ENCODE data around the gene C14orf180.
A peak's percentile ranks its signal among the peaks of the same experiment; 100 is the strongest.

The C14orf180 gene

DNA sequence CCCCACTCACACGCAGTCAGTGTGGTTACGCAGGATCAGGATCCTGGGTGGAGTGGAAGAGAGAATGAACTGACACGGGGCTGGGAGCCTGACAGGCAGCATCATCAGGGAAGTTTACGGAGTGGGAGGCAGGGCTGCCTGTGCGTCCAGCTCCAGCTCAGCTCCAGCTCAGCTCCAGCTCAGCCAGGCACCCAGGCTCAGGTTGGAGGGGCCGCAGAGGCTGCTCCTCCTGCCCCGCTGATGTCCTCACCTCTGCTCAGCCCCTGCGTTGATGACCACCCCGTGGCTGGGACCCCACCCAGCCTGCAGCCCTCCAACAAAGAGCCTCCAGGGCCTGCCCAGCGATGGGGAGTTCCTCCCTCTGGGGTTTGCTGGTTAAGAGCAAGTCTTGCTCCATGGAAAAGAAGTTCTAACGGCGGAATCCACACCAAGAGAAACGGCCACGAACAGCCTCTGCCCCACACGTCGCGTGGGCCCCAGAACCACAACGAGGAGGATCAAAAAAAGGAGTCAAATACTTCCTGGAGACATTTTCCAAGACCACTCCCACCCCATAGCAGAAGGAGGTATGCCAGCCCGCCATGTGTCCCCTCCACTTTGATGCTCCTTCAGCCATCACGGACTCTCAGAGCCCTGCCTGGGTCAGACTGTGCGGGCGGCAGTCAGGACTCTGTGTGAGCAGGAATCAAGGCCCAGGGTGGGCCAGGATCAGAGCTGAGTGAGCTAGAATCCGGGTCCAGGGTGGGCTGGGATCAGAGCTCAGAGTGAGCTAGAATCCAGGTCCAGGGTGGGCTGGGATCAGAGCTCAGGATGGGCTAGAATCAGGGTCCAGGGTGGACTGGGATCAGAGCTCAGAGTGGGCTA lies 17.7 kb upstream of the C14orf180 start:
- no peak for DNase-seq (ENCODE audit: low read depth in 2 of 2)

- no peak for DNase-seq (ENCODE audit: low read depth in 2 of 2)
Measured at GRCh38 chr14:104562606-104563005, 17.0 kb upstream of the C14orf180 start.

DNA sequence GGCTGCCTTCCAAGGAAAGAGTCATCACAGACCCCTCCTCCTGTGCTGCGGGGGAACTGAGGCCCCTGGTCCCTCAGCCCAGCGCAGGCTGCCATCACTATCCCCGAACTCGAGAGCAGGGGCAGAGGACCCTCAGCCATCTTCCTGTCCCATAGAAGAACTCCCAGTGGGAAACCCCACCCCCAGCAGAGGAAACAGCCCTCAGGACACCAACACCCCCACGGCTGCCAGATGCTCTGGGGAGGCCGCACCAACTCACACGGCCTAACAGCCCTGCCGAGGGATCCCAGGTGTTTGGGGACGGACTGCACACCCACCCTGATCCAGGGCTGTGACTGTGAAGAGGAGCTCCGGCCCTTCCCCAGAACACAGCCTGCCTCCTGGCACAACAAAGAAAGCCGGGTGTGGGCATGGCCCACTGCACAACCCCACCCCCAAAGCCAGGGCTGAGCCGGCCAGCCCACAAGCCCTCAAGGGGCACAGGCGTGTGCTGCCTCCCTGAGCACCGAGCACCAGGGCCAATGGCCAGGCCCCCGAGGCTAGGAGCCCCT lies 16.3 kb upstream of the C14orf180 start:
- DNase-seq (ENCODE audit: low read depth in 2 of 2): no peak

- peak; percentile 22 to 33 for DNase-seq (ENCODE audit: low read depth in 2 of 2)
Measured at GRCh38 chr14:104563742-104564615, 15.6 kb upstream of the C14orf180 start.

GRCh38 chr14:104564744-104565679 lies 14.6 kb upstream of the C14orf180 start:
- no peak for DNase-seq (ENCODE audit: low read depth in 2 of 2)

GRCh38 chr14:104567141-104567956 lies 12.2 kb upstream of the C14orf180 start:
- no peak for DNase-seq (ENCODE audit: low read depth in 2 of 2)

GRCh38 chr14:104567957-104568225 lies 11.7 kb upstream of the C14orf180 start:
- no peak for DNase-seq (ENCODE audit: low read depth in 2 of 2)

DNA sequence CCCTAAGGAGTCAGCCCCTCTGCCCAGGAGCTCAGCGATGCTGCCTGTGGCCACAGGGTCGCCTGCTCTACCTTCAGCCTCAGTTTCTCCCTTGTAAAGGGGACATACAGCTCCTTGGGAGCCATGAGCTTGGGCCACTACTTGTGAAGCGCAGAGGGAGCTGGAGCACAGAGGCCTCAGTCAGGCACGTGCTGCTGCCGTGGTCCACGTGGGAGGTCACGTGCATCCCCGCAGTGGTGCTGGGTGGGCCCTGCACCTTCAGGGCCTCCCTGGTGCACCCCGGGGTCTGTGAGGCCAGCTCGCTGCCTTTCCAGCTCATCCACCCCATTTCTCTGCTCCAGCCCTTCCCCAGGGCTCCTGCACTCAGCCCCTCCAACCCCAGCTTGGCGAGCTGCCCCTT lies 10.9 kb upstream of the C14orf180 start:
- DNase-seq (ENCODE audit: low read depth in 2 of 2): no peak

DNA sequence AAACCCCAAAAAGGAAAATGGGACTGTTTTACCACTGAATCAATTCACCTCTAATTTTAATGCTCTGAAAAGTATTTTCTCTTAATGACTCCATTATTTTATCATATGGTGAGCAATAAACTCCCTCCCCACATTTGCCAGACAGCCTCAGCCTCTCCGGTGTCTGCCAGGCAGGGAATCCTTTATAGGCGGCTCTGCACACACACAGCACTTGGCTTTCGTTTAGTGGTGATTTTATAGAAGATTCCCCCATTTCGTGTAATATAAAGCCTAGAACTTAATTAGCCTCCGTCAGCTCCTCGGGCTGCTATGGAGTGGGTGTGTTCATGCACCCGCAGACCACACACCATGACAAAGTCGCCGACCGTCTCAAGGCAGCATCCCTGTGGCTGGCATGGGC lies 10.1 kb upstream of the C14orf180 start:
- DNase-seq (ENCODE audit: low read depth in 2 of 2): no peak

GRCh38 chr14:104571246-104571645 lies 8.3 kb upstream of the C14orf180 start:
- no peak for DNase-seq (ENCODE audit: low read depth in 2 of 2)

- DNase-seq (ENCODE audit: low read depth in 2 of 2): no peak
Measured at GRCh38 chr14:104572024-104572626, 7.4 kb upstream of the C14orf180 start.

DNA sequence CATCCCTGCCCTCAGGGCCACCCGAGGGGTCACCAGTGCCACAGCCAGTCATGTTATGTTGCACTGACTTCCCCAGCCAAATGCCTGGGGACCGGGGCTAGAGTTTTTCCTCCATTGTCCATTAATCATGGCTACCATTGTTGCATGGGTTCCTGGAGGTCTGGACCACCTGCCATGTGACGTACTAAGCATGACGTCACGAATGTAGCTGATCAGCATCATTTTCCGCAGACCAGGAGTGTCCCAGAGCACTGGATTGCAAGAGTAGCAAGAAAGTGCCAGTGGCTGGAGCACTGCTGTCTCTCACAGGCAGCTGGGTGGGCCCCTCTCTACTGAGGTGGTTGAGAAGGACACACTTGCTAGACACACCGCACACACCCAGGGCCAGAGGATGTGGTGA lies 6.9 kb upstream of the C14orf180 start:
- DNase-seq (ENCODE audit: low read depth in 2 of 2): no peak

- DNase-seq (ENCODE audit: low read depth in 2 of 2): no peak
Measured at GRCh38 chr14:104573930-104574329, 5.6 kb upstream of the C14orf180 start.

GRCh38 chr14:104574536-104574935 lies 5.0 kb upstream of the C14orf180 start:
- DNase-seq (ENCODE audit: low read depth in 2 of 2): no peak

- DNase-seq (ENCODE audit: low read depth in 2 of 2): no peak
Measured at GRCh38 chr14:104574978-104575583, 4.5 kb upstream of the C14orf180 start.

DNA sequence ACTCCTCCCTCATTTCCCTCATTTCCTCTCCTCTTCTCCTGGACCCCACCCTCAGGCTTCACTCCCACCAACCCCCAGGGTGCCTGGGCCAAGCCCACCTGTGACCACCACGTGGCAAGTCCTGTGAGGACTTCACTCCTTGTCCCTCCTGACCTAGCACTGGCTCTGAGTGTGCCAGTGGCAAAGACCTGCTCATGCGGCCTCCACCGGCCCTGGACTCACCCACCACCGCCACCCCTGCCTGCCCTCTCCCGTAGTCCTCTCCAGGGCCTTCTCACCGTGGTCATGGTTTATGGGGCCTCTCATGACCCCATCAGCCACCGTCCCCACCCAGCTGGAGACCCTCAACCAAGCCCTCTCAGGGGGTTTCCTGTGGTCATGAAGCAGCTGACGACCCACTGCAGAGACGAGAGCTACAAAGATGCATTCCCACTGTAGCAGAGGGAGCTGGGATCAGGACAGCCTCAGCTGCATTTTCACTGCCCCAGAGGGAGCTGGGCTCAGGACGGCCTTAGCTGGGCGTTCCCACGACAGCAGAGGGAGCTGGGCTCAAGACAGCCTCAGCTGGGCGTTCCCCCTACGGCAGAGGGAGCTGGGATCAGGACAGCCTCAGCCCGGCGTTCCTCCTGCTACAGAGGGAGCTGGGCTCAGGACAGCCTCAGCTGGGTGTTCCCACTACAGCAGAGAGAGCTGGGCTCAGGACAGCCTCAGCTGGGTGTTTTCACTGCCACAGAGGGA lies 3.2 kb upstream of the C14orf180 start:
- no peak for DNase-seq (ENCODE audit: low read depth in 2 of 2)

GRCh38 chr14:104576970-104577332 lies 2.6 kb upstream of the C14orf180 start:
- DNase-seq (ENCODE audit: low read depth in 2 of 2): no peak

- no peak for DNase-seq (ENCODE audit: low read depth in 2 of 2)
Measured at GRCh38 chr14:104577426-104577825, 2.1 kb upstream of the C14orf180 start.

- no peak for DNase-seq (ENCODE audit: low read depth in 2 of 2)
Measured at GRCh38 chr14:104577847-104578301, 1.7 kb upstream of the C14orf180 start.

All from activated CD8-positive, alpha-beta memory T cell treated with anti-CD3 and anti-CD28 coated beads for 4 hours (primary cell).